Measurements from ENCODE around the gene MAD1L1.

GRCh38 chr7:2078899-2079298 lies 153.8 kb downstream of the MAD1L1 start:
- TF ChIP-seq, protein P1, sequence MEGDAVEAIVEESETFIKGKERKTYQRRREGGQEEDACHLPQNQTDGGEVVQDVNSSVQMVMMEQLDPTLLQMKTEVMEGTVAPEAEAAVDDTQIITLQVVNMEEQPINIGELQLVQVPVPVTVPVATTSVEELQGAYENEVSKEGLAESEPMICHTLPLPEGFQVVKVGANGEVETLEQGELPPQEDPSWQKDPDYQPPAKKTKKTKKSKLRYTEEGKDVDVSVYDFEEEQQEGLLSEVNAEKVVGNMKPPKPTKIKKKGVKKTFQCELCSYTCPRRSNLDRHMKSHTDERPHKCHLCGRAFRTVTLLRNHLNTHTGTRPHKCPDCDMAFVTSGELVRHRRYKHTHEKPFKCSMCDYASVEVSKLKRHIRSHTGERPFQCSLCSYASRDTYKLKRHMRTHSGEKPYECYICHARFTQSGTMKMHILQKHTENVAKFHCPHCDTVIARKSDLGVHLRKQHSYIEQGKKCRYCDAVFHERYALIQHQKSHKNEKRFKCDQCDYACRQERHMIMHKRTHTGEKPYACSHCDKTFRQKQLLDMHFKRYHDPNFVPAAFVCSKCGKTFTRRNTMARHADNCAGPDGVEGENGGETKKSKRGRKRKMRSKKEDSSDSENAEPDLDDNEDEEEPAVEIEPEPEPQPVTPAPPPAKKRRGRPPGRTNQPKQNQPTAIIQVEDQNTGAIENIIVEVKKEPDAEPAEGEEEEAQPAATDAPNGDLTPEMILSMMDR (conservative IDR thresholded peaks at IDR 0.05 in 1 of 2, IDR thresholded peaks at IDR 0.05 in 1 of 2; ENCODE audit: low read depth in 1 of 2, low read length in 2 of 2): no peak
- TF ChIP-seq EZH2 (IDR thresholded peaks at IDR 0.05; ENCODE audit: low read length, missing control alignments): no peak

All from fibroblast of lung (primary cell).